Neural progenitor cell (in vitro differentiated cells): ENCODE measurements around the gene KRTAP1-1. TPM values are rescaled to one million over a fixed set of nuclear protein-coding genes. Genes with fewer than 3 reads are reported as not detected.

Experiments used
- DNase-seq: peaks from one replicate; pipeline ENCODE4 v3.0.0-alpha.2; 2016; ENCODE audit warnings: low spot score
- H2AFZ ChIP-seq: fragments of 200-600 bp; sonication (generic); replicated peaks from 2 replicates; pipeline ENCODE4 v1.6.1; 2016; ENCODE audit warnings: antibody characterized with exemption
- H3F3A ChIP-seq: fragments of 200-600 bp; sonication (generic); 2 replicates; pipeline ENCODE4 v1.6.1; 2016; ENCODE audit warnings: antibody characterized with exemption, low read depth
- H3K27ac ChIP-seq: fragments of 200-600 bp; sonication (generic); 2 replicates; pipeline ENCODE4 v1.5.1; 2016; ENCODE audit warnings: mild to moderate bottlenecking
- H3K27me3 ChIP-seq: fragments of 200-600 bp; sonication (generic); 2 replicates; pipeline ENCODE4 v1.6.1; 2016; ENCODE audit warnings: mild to moderate bottlenecking, moderate library complexity
- H3K36me3 ChIP-seq: fragments of 200-600 bp; sonication (generic); 2 replicates; pipeline ENCODE4 v1.5.1; 2016
- H3K4me1 ChIP-seq: fragments of 200-600 bp; sonication (generic); 2 replicates; pipeline ENCODE4 v1.6.1; 2016; ENCODE audit warnings: mixed run types
- H3K4me2 ChIP-seq: fragments of 200-600 bp; sonication (generic); 2 replicates; pipeline ENCODE4 v1.6.1; 2016
- H3K4me3 ChIP-seq: fragments of 200-600 bp; sonication (generic); 2 replicates; pipeline ENCODE4 v1.5.1; 2016
- H3K79me2 ChIP-seq: fragments of 200-600 bp; sonication (generic); 2 replicates; pipeline ENCODE4 v1.6.1; 2016; ENCODE audit warnings: low read depth
- H3K9ac ChIP-seq: fragments of 200-600 bp; sonication (generic); 2 replicates; pipeline ENCODE4 v1.6.1; 2016
- H3K9me3 ChIP-seq: fragments of 200-600 bp; sonication (generic); 2 replicates; pipeline ENCODE4 v1.5.1; 2016; ENCODE audit warnings: low read depth
- H4K20me1 ChIP-seq: fragments of 200-600 bp; sonication (generic); 2 replicates; pipeline ENCODE4 v1.6.1; 2016; ENCODE audit warnings: low read depth
- H3K27ac Mint-ChIP-seq: 3 replicates; pipeline ENCODE4 v1.8.0; 2021; ENCODE audit warnings: mixed read lengths
- H3K27me3 Mint-ChIP-seq: 2 replicates; pipeline ENCODE4 v1.8.0; 2022; ENCODE audit warnings: low read depth, mild to moderate bottlenecking, inconsistent platforms, moderate library complexity, mixed read lengths; ENCODE audit not compliant: insufficient read depth
- H3K36me3 Mint-ChIP-seq: 3 replicates; pipeline ENCODE4 v1.8.0; 2021; ENCODE audit warnings: mixed read lengths
- H3K4me1 Mint-ChIP-seq: 3 replicates; pipeline ENCODE4 v1.8.0; 2021; ENCODE audit warnings: mixed read lengths
- H3K4me3 Mint-ChIP-seq: 3 replicates; pipeline ENCODE4 v1.8.0; 2021; ENCODE audit warnings: mild to moderate bottlenecking, moderate library complexity, mixed read lengths
- H3K9me3 Mint-ChIP-seq: 3 replicates; pipeline ENCODE4 v1.8.0; 2020; ENCODE audit warnings: mixed read lengths
- CTCF ChIP-seq: fragments of 200-600 bp; sonication (generic); IDR thresholded peaks from 2 replicates; pipeline ENCODE4 v1.5.1; 2017; ENCODE audit warnings: antibody characterized with exemption, mild to moderate bottlenecking
- EZH2 ChIP-seq: fragments of 200-600 bp; sonication (generic); IDR thresholded peaks from 2 replicates; pipeline ENCODE4 v1.6.1; 2017; ENCODE audit warnings: antibody characterized with exemption, mild to moderate bottlenecking, moderate library complexity
- EZH2phosphoT487 ChIP-seq: fragments of 200-600 bp; sonication (generic); IDR thresholded peaks from 2 replicates; pipeline ENCODE4 v1.6.1; 2017; ENCODE audit warnings: antibody characterized with exemption
- total RNA-seq: library from RNA; depleted of rRNA; stranded (reverse); fragments of >200 nt; gene quantifications from 2 replicates; pipeline ENCODE4 v1.2.3, GENCODE V29; 2015; ENCODE audit warnings: low replicate concordance

KRTAP1-1 gene
- total RNA-seq, 1 donor from 2014 or later = not detected

DNA sequence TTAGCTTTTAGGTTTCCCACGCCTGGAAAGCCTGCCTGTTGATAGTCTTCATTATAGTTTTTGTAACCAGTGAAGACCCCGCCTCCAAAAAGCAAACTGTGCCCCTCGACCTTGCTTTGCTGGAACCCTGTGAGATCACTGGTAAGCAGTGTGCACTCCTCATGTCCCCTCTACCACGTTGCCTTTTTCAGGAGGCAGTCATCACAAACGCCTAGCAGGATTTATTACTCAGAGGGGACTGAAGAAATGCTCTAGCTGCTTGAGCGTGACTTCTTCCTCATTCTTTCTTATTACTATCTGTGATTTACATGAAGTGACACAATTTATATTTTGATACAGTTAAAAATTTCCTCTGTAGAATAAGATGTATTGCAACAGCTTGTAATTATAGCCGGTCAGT lies 25.8 kb downstream of the KRTAP1-1 start:
- Mint-ChIP-seq H3K4me3 (no peak overlapping the region), H3K36me3 (no peaks in the 10 kb centered on the region), H3K4me1 (no peaks in the 10 kb centered on the region), H3K9me3 (no peaks in the 10 kb centered on the region), H3K27me3 (no peaks in the 10 kb centered on the region), H3K27ac (no peak overlapping the region)
- no peak overlapping the region for H2AFZ ChIP-seq
- no peaks in the 10 kb centered on the region for H3K79me2 ChIP-seq
- H3K4me3 ChIP-seq = no peak overlapping the region
- no peaks in the 10 kb centered on the region for H3F3A ChIP-seq
- no peak for DNase-seq
- H4K20me1 ChIP-seq = no peaks in the 10 kb centered on the region
- no peak overlapping the region for H3K9ac ChIP-seq
- no peak overlapping the region for H3K27ac ChIP-seq
- H3K4me2 ChIP-seq = no peak overlapping the region
- H3K36me3 ChIP-seq = no peaks in the 10 kb centered on the region
- no peaks in the 10 kb centered on the region for H3K27me3 ChIP-seq
- no peaks in the 10 kb centered on the region for H3K4me1 ChIP-seq
- TF ChIP-seq EZH2phosphoT487 (no peak), EZH2 (no peak), CTCF (no peak)
- H3K9me3 ChIP-seq = no peaks in the 10 kb centered on the region

DNA sequence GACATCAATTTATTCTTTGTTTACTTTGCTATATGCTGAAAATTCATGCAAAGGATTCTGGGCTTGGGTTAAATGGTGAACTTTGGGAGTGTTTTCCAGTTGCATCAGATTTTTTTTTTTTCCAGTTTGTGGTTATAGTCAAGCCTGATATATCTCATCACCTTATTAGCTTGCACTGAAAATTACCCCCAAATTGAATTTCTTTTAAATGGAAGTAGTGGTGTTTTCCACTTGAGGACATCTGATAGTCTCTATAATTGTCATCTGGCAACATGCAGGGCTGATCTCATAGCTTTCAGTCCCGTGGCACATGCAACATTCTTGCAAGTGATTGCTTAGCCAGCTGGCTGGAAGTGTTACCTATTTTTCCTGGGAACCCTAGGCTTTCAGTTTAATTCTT lies 27.6 kb downstream of the KRTAP1-1 start:
- no peaks in the 10 kb centered on the region for H3K9me3 ChIP-seq
- peaks cover 14% of the 10 kb centered on the region for H3K4me1 ChIP-seq
- no peak overlapping the region for H3K9ac ChIP-seq
- no peaks in the 10 kb centered on the region for H4K20me1 ChIP-seq
- Mint-ChIP-seq H3K27ac (no peak overlapping the region), H3K4me1 (no peaks in the 10 kb centered on the region), H3K36me3 (no peaks in the 10 kb centered on the region), H3K9me3 (no peaks in the 10 kb centered on the region), H3K4me3 (no peak overlapping the region), H3K27me3 (no peaks in the 10 kb centered on the region)
- H3K4me2 ChIP-seq = no peak overlapping the region
- no peak overlapping the region for H3K4me3 ChIP-seq
- H3K36me3 ChIP-seq = no peaks in the 10 kb centered on the region
- no peak overlapping the region for H2AFZ ChIP-seq
- no peaks in the 10 kb centered on the region for H3F3A ChIP-seq
- TF ChIP-seq EZH2phosphoT487 = no peak
- TF ChIP-seq EZH2 = no peak
- TF ChIP-seq CTCF = no peak
- no peaks in the 10 kb centered on the region for H3K79me2 ChIP-seq
- H3K27ac ChIP-seq = no peak overlapping the region
- H3K27me3 ChIP-seq = no peaks in the 10 kb centered on the region
- no peak for DNase-seq

GRCh38 chr17:41013181-41013580 lies 28.1 kb downstream of the KRTAP1-1 start:
- no peaks in the 10 kb centered on the region for H3K4me1 Mint-ChIP-seq
- Histone ChIP-seq H3K4me2 (no peak overlapping the region), H3K36me3 (no peaks in the 10 kb centered on the region), H3K27me3 (no peaks in the 10 kb centered on the region), H3K27ac (no peak overlapping the region), H3K4me1 (peaks cover 18% of the 10 kb centered on the region), H4K20me1 (no peaks in the 10 kb centered on the region), H3K4me3 (no peak overlapping the region), H2AFZ (peak overlapping the region; percentile 55), H3K9ac (no peak overlapping the region), H3K79me2 (no peaks in the 10 kb centered on the region), H3K9me3 (no peaks in the 10 kb centered on the region), H3F3A (no peaks in the 10 kb centered on the region)
- H3K27me3 Mint-ChIP-seq = no peaks in the 10 kb centered on the region
- H3K36me3 Mint-ChIP-seq = no peaks in the 10 kb centered on the region
- no peak overlapping the region for H3K4me3 Mint-ChIP-seq
- H3K27ac Mint-ChIP-seq = no peak overlapping the region
- H3K9me3 Mint-ChIP-seq = no peaks in the 10 kb centered on the region
- no peak for DNase-seq
- no peak for TF ChIP-seq CTCF
- TF ChIP-seq EZH2 = no peak
- no peak for TF ChIP-seq EZH2phosphoT487
